ENCODE data around the gene CYP24A1. TPM values are rescaled to one million over a fixed set of nuclear protein-coding genes. Genes with fewer than 3 reads are reported as not detected.

CYP24A1 gene
- total RNA-seq, 1 experiment from 2014 or later, result 0.03 TPM

GRCh38 chr20:54116550-54117235 is 57.1 kb downstream of the CYP24A1 start:
- Histone ChIP-seq H3K27me3 (ENCODE audit: control insufficient read depth, insufficient read depth, low read length) (no peaks in the 10 kb centered on the region), H3K4me3 (ENCODE audit: insufficient read depth, low read depth, low read length) (no peak overlapping the region), H3K36me3 (replicated peaks; ENCODE audit: control insufficient read depth, insufficient read depth, low read length) (no peaks in the 10 kb centered on the region)
- no peak for DNase-seq

GRCh38 chr20:54115172-54115854 is 58.5 kb downstream of the CYP24A1 start:
- Histone ChIP-seq H3K4me3 (ENCODE audit: insufficient read depth, low read depth, low read length) (no peak overlapping the region), H3K27me3 (ENCODE audit: control insufficient read depth, insufficient read depth, low read length) (no peaks in the 10 kb centered on the region)
- no peak for DNase-seq

GRCh38 chr20:54114109-54114508 is 59.7 kb downstream of the CYP24A1 start:
- no peaks in the 10 kb centered on the region for H3K27me3 ChIP-seq (ENCODE audit: control insufficient read depth, insufficient read depth, low read length)
- no peak for DNase-seq
- no peaks in the 10 kb centered on the region for H3K36me3 ChIP-seq (replicated peaks; ENCODE audit: control insufficient read depth, insufficient read depth, low read length)
- H3K4me3 ChIP-seq (ENCODE audit: insufficient read depth, low read depth, low read length), result no peak overlapping the region

More at GRCh38 chr20:54115172-54115854, 58.5 kb downstream of the CYP24A1 start:
- H3K36me3 ChIP-seq (replicated peaks; ENCODE audit: control insufficient read depth, insufficient read depth, low read length), result no peaks in the 10 kb centered on the region

- DNase-seq, result no peak
- Histone ChIP-seq H3K27me3 (ENCODE audit: control insufficient read depth, insufficient read depth, low read length) (no peaks in the 10 kb centered on the region), H3K4me3 (ENCODE audit: insufficient read depth, low read depth, low read length) (no peak overlapping the region), H3K36me3 (replicated peaks; ENCODE audit: control insufficient read depth, insufficient read depth, low read length) (no peaks in the 10 kb centered on the region)
Observed at GRCh38 chr20:54113566-54113965, 60.2 kb downstream of the CYP24A1 start.

- no peak for DNase-seq
- no peaks in the 10 kb centered on the region for H3K36me3 ChIP-seq (replicated peaks; ENCODE audit: control insufficient read depth, insufficient read depth, low read length)
- H3K27me3 ChIP-seq (ENCODE audit: control insufficient read depth, insufficient read depth, low read length), result no peaks in the 10 kb centered on the region
- H3K4me3 ChIP-seq (ENCODE audit: insufficient read depth, low read depth, low read length), result no peak overlapping the region
Observed at GRCh38 chr20:54112221-54112884, 61.4 kb downstream of the CYP24A1 start.

- DNase-seq, result no peak
- Histone ChIP-seq H3K4me3 (ENCODE audit: insufficient read depth, low read depth, low read length) (no peak overlapping the region), H3K27me3 (ENCODE audit: control insufficient read depth, insufficient read depth, low read length) (no peaks in the 10 kb centered on the region), H3K36me3 (replicated peaks; ENCODE audit: control insufficient read depth, insufficient read depth, low read length) (no peaks in the 10 kb centered on the region)
Observed at GRCh38 chr20:54111460-54111859, 62.3 kb downstream of the CYP24A1 start.

- Histone ChIP-seq H3K27me3 (ENCODE audit: control insufficient read depth, insufficient read depth, low read length) (no peaks in the 10 kb centered on the region), H3K36me3 (replicated peaks; ENCODE audit: control insufficient read depth, insufficient read depth, low read length) (no peaks in the 10 kb centered on the region), H3K4me3 (ENCODE audit: insufficient read depth, low read depth, low read length) (no peak overlapping the region)
- no peak for DNase-seq
Observed at GRCh38 chr20:54110457-54110856, 63.3 kb downstream of the CYP24A1 start.

- no peaks in the 10 kb centered on the region for H3K36me3 ChIP-seq (replicated peaks; ENCODE audit: control insufficient read depth, insufficient read depth, low read length)
- DNase-seq, result no peak
- no peak overlapping the region for H3K4me3 ChIP-seq (ENCODE audit: insufficient read depth, low read depth, low read length)
- no peaks in the 10 kb centered on the region for H3K27me3 ChIP-seq (ENCODE audit: control insufficient read depth, insufficient read depth, low read length)
Observed at GRCh38 chr20:54110041-54110440, 63.7 kb downstream of the CYP24A1 start.

- no peak for DNase-seq
- Histone ChIP-seq H3K4me3 (ENCODE audit: insufficient read depth, low read depth, low read length) (no peak overlapping the region), H3K36me3 (replicated peaks; ENCODE audit: control insufficient read depth, insufficient read depth, low read length) (no peaks in the 10 kb centered on the region), H3K27me3 (ENCODE audit: control insufficient read depth, insufficient read depth, low read length) (no peaks in the 10 kb centered on the region)
Observed at GRCh38 chr20:54108817-54109216, 65.0 kb downstream of the CYP24A1 start.

- DNase-seq, result no peak
- Histone ChIP-seq H3K4me3 (ENCODE audit: insufficient read depth, low read depth, low read length) (no peak overlapping the region), H3K36me3 (replicated peaks; ENCODE audit: control insufficient read depth, insufficient read depth, low read length) (no peaks in the 10 kb centered on the region), H3K27me3 (ENCODE audit: control insufficient read depth, insufficient read depth, low read length) (no peaks in the 10 kb centered on the region)
Observed at GRCh38 chr20:54108326-54108642, 65.5 kb downstream of the CYP24A1 start.

- DNase-seq, result no peak
- Histone ChIP-seq H3K4me3 (ENCODE audit: insufficient read depth, low read depth, low read length) (no peak overlapping the region), H3K27me3 (ENCODE audit: control insufficient read depth, insufficient read depth, low read length) (no peaks in the 10 kb centered on the region), H3K36me3 (replicated peaks; ENCODE audit: control insufficient read depth, insufficient read depth, low read length) (no peaks in the 10 kb centered on the region)
Observed at GRCh38 chr20:54107600-54108325, 66.0 kb downstream of the CYP24A1 start.

GRCh38 chr20:54107181-54107580 is 66.6 kb downstream of the CYP24A1 start:
- DNase-seq, result no peak
- no peaks in the 10 kb centered on the region for H3K36me3 ChIP-seq (replicated peaks; ENCODE audit: control insufficient read depth, insufficient read depth, low read length)
- H3K27me3 ChIP-seq (ENCODE audit: control insufficient read depth, insufficient read depth, low read length), result no peaks in the 10 kb centered on the region
- no peak overlapping the region for H3K4me3 ChIP-seq (ENCODE audit: insufficient read depth, low read depth, low read length)

- H3K4me3 ChIP-seq (ENCODE audit: insufficient read depth, low read depth, low read length), result no peak overlapping the region
- no peaks in the 10 kb centered on the region for H3K27me3 ChIP-seq (ENCODE audit: control insufficient read depth, insufficient read depth, low read length)
- no peaks in the 10 kb centered on the region for H3K36me3 ChIP-seq (replicated peaks; ENCODE audit: control insufficient read depth, insufficient read depth, low read length)
- DNase-seq, result no peak
Observed at GRCh38 chr20:54106162-54106561, 67.6 kb downstream of the CYP24A1 start.

- no peak overlapping the region for H3K4me3 ChIP-seq (ENCODE audit: insufficient read depth, low read depth, low read length)
- DNase-seq, result no peak
- H3K27me3 ChIP-seq (ENCODE audit: control insufficient read depth, insufficient read depth, low read length), result no peaks in the 10 kb centered on the region
- no peaks in the 10 kb centered on the region for H3K36me3 ChIP-seq (replicated peaks; ENCODE audit: control insufficient read depth, insufficient read depth, low read length)
Observed at GRCh38 chr20:54105653-54106052, 68.1 kb downstream of the CYP24A1 start.

GRCh38 chr20:54104781-54105180 is 69.0 kb downstream of the CYP24A1 start:
- H3K27me3 ChIP-seq (ENCODE audit: control insufficient read depth, insufficient read depth, low read length), result no peaks in the 10 kb centered on the region
- H3K4me3 ChIP-seq (ENCODE audit: insufficient read depth, low read depth, low read length), result no peak overlapping the region
- no peaks in the 10 kb centered on the region for H3K36me3 ChIP-seq (replicated peaks; ENCODE audit: control insufficient read depth, insufficient read depth, low read length)
- DNase-seq, result no peak

All from H7 (cell line).